Measurements from ENCODE around the gene ZFHX3.

ZFHX3 gene

GRCh38 chr16:73067671-73068540, 20.0 kb upstream of the ZFHX3 start:
- no peak for DNase-seq

- no peak for DNase-seq
Observed at GRCh38 chr16:73066927-73067670, 19.2 kb upstream of the ZFHX3 start.

- no peak for DNase-seq
Observed at GRCh38 chr16:73066331-73066926, 18.5 kb upstream of the ZFHX3 start.

- DNase-seq: no peak
Observed at GRCh38 chr16:73065632-73066330, 17.9 kb upstream of the ZFHX3 start.

GRCh38 chr16:73064994-73065545, 17.1 kb upstream of the ZFHX3 start:
- DNase-seq: no peak

GRCh38 chr16:73064212-73064993, 16.5 kb upstream of the ZFHX3 start:
- no peak for DNase-seq

- no peak for DNase-seq
Observed at GRCh38 chr16:73063854-73064211, 15.9 kb upstream of the ZFHX3 start.

- DNase-seq: no peak
Observed at GRCh38 chr16:73062743-73063733, 15.1 kb upstream of the ZFHX3 start.

- DNase-seq: no peak
Observed at GRCh38 chr16:73062001-73062616, 14.2 kb upstream of the ZFHX3 start.

GRCh38 chr16:73060892-73061490, 13.1 kb upstream of the ZFHX3 start:
- no peak for DNase-seq

- no peak for DNase-seq
Observed at GRCh38 chr16:73059779-73060615, 12.1 kb upstream of the ZFHX3 start.

GRCh38 chr16:73058616-73059409, 10.9 kb upstream of the ZFHX3 start:
- no peak for DNase-seq

- no peak for DNase-seq
Observed at GRCh38 chr16:73058221-73058615, 10.3 kb upstream of the ZFHX3 start.

GRCh38 chr16:73057291-73058210, 9.6 kb upstream of the ZFHX3 start:
- DNase-seq: no peak

GRCh38 chr16:73056921-73057290, 9.0 kb upstream of the ZFHX3 start:
- no peak for DNase-seq

GRCh38 chr16:73056448-73056847, 8.5 kb upstream of the ZFHX3 start:
- no peak for DNase-seq

Measured in activated CD4-positive, alpha-beta T cell treated with anti-CD3 and anti-CD28 coated beads for 1 hour (primary cell).